ENCODE measurements around the gene COL12A1. TPM values are rescaled to one million over a fixed set of nuclear protein-coding genes. Genes with fewer than 3 reads are reported as not detected.

Gene COL12A1
- total and polyA plus RNA-seq, 2 donors (not counting 1 experiment from before 2014, with no cell fraction given): not detected

- Histone ChIP-seq H3K4me3 (ENCODE audit: control extremely low read depth in 1 of 5, extremely low read depth in 1 of 5, insufficient read depth in 1 of 5, low read depth in 2 of 5, low read length in 4 of 5) (no peak overlapping the region), H3K27me3 (replicated peaks in 1 of 4; ENCODE audit: control extremely low read depth in 1 of 4, control insufficient read depth in 3 of 4, insufficient read depth in 4 of 4, low read length in 3 of 4) (no peaks in the 10 kb centered on the region), H3K9ac (ENCODE audit: low read length) (no peak overlapping the region), H2AFZ (ENCODE audit: insufficient read depth, low read depth, low read length, poor library complexity, severe bottlenecking) (no peak overlapping the region), H3K9me3 (ENCODE audit: control extremely low read depth in 1 of 3, control insufficient read depth in 2 of 3, insufficient read depth in 1 of 3, low read length in 2 of 3) (no peaks in the 10 kb centered on the region), H3K36me3 (replicated peaks in 1 of 2; ENCODE audit: control extremely low read depth in 1 of 2, control insufficient read depth in 1 of 2, extremely low read depth in 1 of 2, insufficient read depth in 2 of 2, low read length in 1 of 2) (no peaks in the 10 kb centered on the region), H3K79me2 (ENCODE audit: control insufficient read depth, insufficient read depth, low read length) (no peaks in the 10 kb centered on the region), H3K27ac (ENCODE audit: low read length in 2 of 2) (no peak overlapping the region), H3K4me1 (ENCODE audit: control insufficient read depth in 2 of 2, insufficient read depth in 2 of 2, low read length in 2 of 2) (no peaks in the 10 kb centered on the region), H3K4me2 (replicated peaks; ENCODE audit: low read depth, low read length, poor library complexity, severe bottlenecking) (no peak overlapping the region), H4K20me1 (ENCODE audit: control insufficient read depth, insufficient read depth, low read length, poor library complexity, severe bottlenecking) (no peaks in the 10 kb centered on the region)
- Mint-ChIP-seq H3K27ac (no peak overlapping the region), H3K27me3 (no peaks in the 10 kb centered on the region), H3K4me1 (no peaks in the 10 kb centered on the region), H3K9me3 (ENCODE audit: insufficient read depth) (no peaks in the 10 kb centered on the region), H3K4me3 (no peak overlapping the region)
- no peak for DNase-seq
- ChIA-PET CTCF (no interaction called here), POLR2A (no interaction called here)
- no peak for ATAC-seq (ENCODE audit: low read depth)
- TF ChIP-seq, protein P1, sequence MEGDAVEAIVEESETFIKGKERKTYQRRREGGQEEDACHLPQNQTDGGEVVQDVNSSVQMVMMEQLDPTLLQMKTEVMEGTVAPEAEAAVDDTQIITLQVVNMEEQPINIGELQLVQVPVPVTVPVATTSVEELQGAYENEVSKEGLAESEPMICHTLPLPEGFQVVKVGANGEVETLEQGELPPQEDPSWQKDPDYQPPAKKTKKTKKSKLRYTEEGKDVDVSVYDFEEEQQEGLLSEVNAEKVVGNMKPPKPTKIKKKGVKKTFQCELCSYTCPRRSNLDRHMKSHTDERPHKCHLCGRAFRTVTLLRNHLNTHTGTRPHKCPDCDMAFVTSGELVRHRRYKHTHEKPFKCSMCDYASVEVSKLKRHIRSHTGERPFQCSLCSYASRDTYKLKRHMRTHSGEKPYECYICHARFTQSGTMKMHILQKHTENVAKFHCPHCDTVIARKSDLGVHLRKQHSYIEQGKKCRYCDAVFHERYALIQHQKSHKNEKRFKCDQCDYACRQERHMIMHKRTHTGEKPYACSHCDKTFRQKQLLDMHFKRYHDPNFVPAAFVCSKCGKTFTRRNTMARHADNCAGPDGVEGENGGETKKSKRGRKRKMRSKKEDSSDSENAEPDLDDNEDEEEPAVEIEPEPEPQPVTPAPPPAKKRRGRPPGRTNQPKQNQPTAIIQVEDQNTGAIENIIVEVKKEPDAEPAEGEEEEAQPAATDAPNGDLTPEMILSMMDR (IDR thresholded peaks at IDR 0.05): no peak
- TF ChIP-seq EZH2 (IDR thresholded peaks at IDR 0.05; ENCODE audit: borderline replicate concordance, insufficient read depth, low read depth, low read length, poor library complexity, severe bottlenecking): no peak
- intact Hi-C loops (cut with micrococcal nuclease): no loop called here
Measured at GRCh38 chr6:75107913-75108312, 97.9 kb downstream of the COL12A1 start.

DNA sequence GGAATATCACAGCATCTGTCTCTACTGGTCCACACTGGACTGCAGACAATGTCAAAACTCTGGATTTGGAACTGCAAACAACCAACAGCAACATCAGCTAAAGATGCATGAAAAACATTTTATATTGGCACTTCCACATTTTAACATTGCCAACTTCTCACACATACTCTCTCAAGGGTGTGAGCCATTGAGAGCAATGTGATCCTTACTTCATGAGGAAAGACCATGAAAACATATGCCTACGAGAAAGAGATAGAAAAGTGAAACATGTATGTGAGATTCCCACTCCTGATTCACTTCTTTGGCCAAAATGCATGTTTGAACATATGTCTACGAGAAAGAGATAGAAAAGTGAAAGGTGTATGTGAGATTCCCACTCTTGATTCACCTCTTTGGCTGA is 99.4 kb downstream of the COL12A1 start:
- Mint-ChIP-seq H3K27ac (no peak overlapping the region), H3K4me1 (no peaks in the 10 kb centered on the region), H3K9me3 (ENCODE audit: insufficient read depth) (no peaks in the 10 kb centered on the region), H3K27me3 (no peaks in the 10 kb centered on the region), H3K4me3 (no peak overlapping the region)
- Histone ChIP-seq H3K36me3 (replicated peaks in 1 of 2; ENCODE audit: control extremely low read depth in 1 of 2, control insufficient read depth in 1 of 2, extremely low read depth in 1 of 2, insufficient read depth in 2 of 2, low read length in 1 of 2) (no peaks in the 10 kb centered on the region), H3K9ac (ENCODE audit: low read length) (no peak overlapping the region), H3K9me3 (ENCODE audit: control extremely low read depth in 1 of 3, control insufficient read depth in 2 of 3, insufficient read depth in 1 of 3, low read length in 2 of 3) (no peaks in the 10 kb centered on the region), H3K27ac (ENCODE audit: low read length in 2 of 2) (no peak overlapping the region), H3K79me2 (ENCODE audit: control insufficient read depth, insufficient read depth, low read length) (no peaks in the 10 kb centered on the region), H3K4me3 (ENCODE audit: control extremely low read depth in 1 of 5, extremely low read depth in 1 of 5, insufficient read depth in 1 of 5, low read depth in 2 of 5, low read length in 4 of 5) (no peak overlapping the region), H3K27me3 (replicated peaks in 1 of 4; ENCODE audit: control extremely low read depth in 1 of 4, control insufficient read depth in 3 of 4, insufficient read depth in 4 of 4, low read length in 3 of 4) (no peaks in the 10 kb centered on the region), H3K4me1 (ENCODE audit: control insufficient read depth in 2 of 2, insufficient read depth in 2 of 2, low read length in 2 of 2) (no peaks in the 10 kb centered on the region), H3K4me2 (replicated peaks; ENCODE audit: low read depth, low read length, poor library complexity, severe bottlenecking) (no peak overlapping the region), H2AFZ (ENCODE audit: insufficient read depth, low read depth, low read length, poor library complexity, severe bottlenecking) (no peak overlapping the region), H4K20me1 (ENCODE audit: control insufficient read depth, insufficient read depth, low read length, poor library complexity, severe bottlenecking) (no peaks in the 10 kb centered on the region)
- CTCF ChIA-PET: no interaction called here
- POLR2A ChIA-PET: no interaction called here
- ATAC-seq (ENCODE audit: low read depth) (no peak), DNase-seq (no peak)
- no CpG with 5 or more reads among the region's 2 CpGs for WGBS (ENCODE audit: insufficient coverage)
- no peak for TF ChIP-seq EZH2 (IDR thresholded peaks at IDR 0.05; ENCODE audit: borderline replicate concordance, insufficient read depth, low read depth, low read length, poor library complexity, severe bottlenecking)
- TF ChIP-seq, protein P1 (IDR thresholded peaks at IDR 0.05): no peak
- intact Hi-C loops (cut with micrococcal nuclease): no loop called here

Data from B cell (primary cell).